Stimulated activated effector memory CD8-positive, alpha-beta T cell treated with anti-CD3 and anti-CD28 coated beads, Interleukin-12 subunit alpha, Interleukin-12 subunit beta, amount 100 ng/mL, for 72 hours (primary cell): ENCODE measurements around the gene GUCA2B.

Experiments
- ATAC-seq: fragments of 150-1000 bp; cut with Tn5 transposase; 2 replicates; pipeline ENCODE4 v1.10.0; 2021
- DNase-seq, 2 donors: peaks; one replicate each; pipeline ENCODE4 v3.0.0; 2021 to 2022; ENCODE audit warnings: low spot score in 2 of 2
- H3K27ac Mint-ChIP-seq: one replicate; pipeline ENCODE4 v1.8.0; 2022; ENCODE audit warnings: mild to moderate bottlenecking, mixed read lengths
- H3K36me3 Mint-ChIP-seq: one replicate; pipeline ENCODE4 v1.8.0; 2022; ENCODE audit warnings: mild to moderate bottlenecking, mixed read lengths
- H3K4me1 Mint-ChIP-seq: one replicate; pipeline ENCODE4 v1.8.0; 2022; ENCODE audit warnings: mixed read lengths
- H3K4me3 Mint-ChIP-seq: one replicate; pipeline ENCODE4 v1.8.0; 2022; ENCODE audit warnings: mild to moderate bottlenecking, mixed read lengths
- H3K9me3 Mint-ChIP-seq: one replicate; pipeline ENCODE4 v1.8.0; 2022; ENCODE audit warnings: mixed read lengths

The GUCA2B gene

GRCh38 chr1:42136466-42136865, 16.7 kb upstream of the GUCA2B start:
- ATAC-seq, result no peak
- Mint-ChIP-seq H3K4me3 (no peak overlapping the region), H3K27ac (no peak overlapping the region), H3K36me3 (no peaks in the 10 kb centered on the region), H3K4me1 (no peaks in the 10 kb centered on the region), H3K9me3 (no peaks in the 10 kb centered on the region)
- DNase-seq, result no peak

- Mint-ChIP-seq H3K4me1 (no peaks in the 10 kb centered on the region), H3K36me3 (no peaks in the 10 kb centered on the region), H3K9me3 (no peaks in the 10 kb centered on the region), H3K27ac (no peak overlapping the region), H3K4me3 (no peak overlapping the region)
- ATAC-seq, result no peak
- DNase-seq, result peak in 1 of 2 donors; percentile 32
These were observed 15.4 kb upstream of the GUCA2B start for GRCh38 chr1:42137766-42138165.

- no peaks in the 10 kb centered on the region for H3K9me3 Mint-ChIP-seq
- H3K4me3 Mint-ChIP-seq, result no peak overlapping the region
- H3K36me3 Mint-ChIP-seq, result no peaks in the 10 kb centered on the region
- ATAC-seq, result no peak
- H3K4me1 Mint-ChIP-seq, result no peaks in the 10 kb centered on the region
- peak in 1 of 2 donors; percentile 36 for DNase-seq
- H3K27ac Mint-ChIP-seq, result no peak overlapping the region
These were observed 14.6 kb upstream of the GUCA2B start for GRCh38 chr1:42138586-42138985.

- DNase-seq (no peak), ATAC-seq (no peak)
- H3K27ac Mint-ChIP-seq, result no peak overlapping the region
- H3K4me1 Mint-ChIP-seq, result no peaks in the 10 kb centered on the region
- no peaks in the 10 kb centered on the region for H3K9me3 Mint-ChIP-seq
- H3K4me3 Mint-ChIP-seq, result no peak overlapping the region
- no peaks in the 10 kb centered on the region for H3K36me3 Mint-ChIP-seq
These were observed 13.8 kb upstream of the GUCA2B start for GRCh38 chr1:42139444-42139843.

- ATAC-seq, result no peak
- Mint-ChIP-seq H3K27ac (no peak overlapping the region), H3K9me3 (no peaks in the 10 kb centered on the region), H3K4me1 (no peaks in the 10 kb centered on the region), H3K4me3 (no peak overlapping the region), H3K36me3 (no peaks in the 10 kb centered on the region)
- no peak for DNase-seq
These were observed 13.0 kb upstream of the GUCA2B start for GRCh38 chr1:42140191-42140590.

GRCh38 chr1:42141978-42142377, 11.2 kb upstream of the GUCA2B start:
- H3K4me3 Mint-ChIP-seq, result no peak overlapping the region
- H3K4me1 Mint-ChIP-seq, result no peaks in the 10 kb centered on the region
- DNase-seq (no peak), ATAC-seq (no peak)
- H3K36me3 Mint-ChIP-seq, result no peaks in the 10 kb centered on the region
- H3K9me3 Mint-ChIP-seq, result no peaks in the 10 kb centered on the region
- H3K27ac Mint-ChIP-seq, result no peak overlapping the region

GRCh38 chr1:42142894-42143675, 10.1 kb upstream of the GUCA2B start:
- no peak for DNase-seq
- H3K36me3 Mint-ChIP-seq, result no peaks in the 10 kb centered on the region
- no peaks in the 10 kb centered on the region for H3K4me1 Mint-ChIP-seq
- peak; percentile 31 for ATAC-seq
- no peaks in the 10 kb centered on the region for H3K9me3 Mint-ChIP-seq
- H3K27ac Mint-ChIP-seq, result no peak overlapping the region
- no peak overlapping the region for H3K4me3 Mint-ChIP-seq

- ATAC-seq (no peak), DNase-seq (no peak)
- no peaks in the 10 kb centered on the region for H3K9me3 Mint-ChIP-seq
- H3K4me1 Mint-ChIP-seq, result no peaks in the 10 kb centered on the region
- H3K27ac Mint-ChIP-seq, result no peak overlapping the region
- no peak overlapping the region for H3K4me3 Mint-ChIP-seq
- no peaks in the 10 kb centered on the region for H3K36me3 Mint-ChIP-seq
These were observed 9.1 kb upstream of the GUCA2B start for GRCh38 chr1:42143896-42144710.

GRCh38 chr1:42144711-42145388, 8.4 kb upstream of the GUCA2B start:
- Mint-ChIP-seq H3K36me3 (no peaks in the 10 kb centered on the region), H3K4me3 (no peak overlapping the region), H3K9me3 (no peaks in the 10 kb centered on the region), H3K4me1 (no peaks in the 10 kb centered on the region), H3K27ac (no peak overlapping the region)
- no peak for DNase-seq
- ATAC-seq, result no peak

- H3K27ac Mint-ChIP-seq, result no peak overlapping the region
- DNase-seq, result no peak
- no peak for ATAC-seq
- H3K9me3 Mint-ChIP-seq, result no peaks in the 10 kb centered on the region
- H3K4me3 Mint-ChIP-seq, result no peak overlapping the region
- H3K4me1 Mint-ChIP-seq, result no peaks in the 10 kb centered on the region
- H3K36me3 Mint-ChIP-seq, result no peaks in the 10 kb centered on the region
These were observed 7.9 kb upstream of the GUCA2B start for GRCh38 chr1:42145389-42145716.

- Mint-ChIP-seq H3K4me3 (no peak overlapping the region), H3K9me3 (no peaks in the 10 kb centered on the region), H3K36me3 (no peaks in the 10 kb centered on the region), H3K27ac (no peak overlapping the region), H3K4me1 (no peaks in the 10 kb centered on the region)
- DNase-seq (no peak), ATAC-seq (no peak)
These were observed 7.2 kb upstream of the GUCA2B start for GRCh38 chr1:42145764-42146625.

- H3K27ac Mint-ChIP-seq, result no peak overlapping the region
- no peak overlapping the region for H3K4me3 Mint-ChIP-seq
- peak; percentile 52 to 83 for DNase-seq
- H3K36me3 Mint-ChIP-seq, result no peaks in the 10 kb centered on the region
- ATAC-seq, result peak; percentile 60
- H3K9me3 Mint-ChIP-seq, result no peaks in the 10 kb centered on the region
- H3K4me1 Mint-ChIP-seq, result no peaks in the 10 kb centered on the region
These were observed 6.4 kb upstream of the GUCA2B start for GRCh38 chr1:42146626-42147320.

- H3K9me3 Mint-ChIP-seq, result no peaks in the 10 kb centered on the region
- ATAC-seq, result no peak
- H3K36me3 Mint-ChIP-seq, result no peaks in the 10 kb centered on the region
- DNase-seq, result no peak
- H3K4me1 Mint-ChIP-seq, result no peaks in the 10 kb centered on the region
- H3K27ac Mint-ChIP-seq, result no peak overlapping the region
- H3K4me3 Mint-ChIP-seq, result no peak overlapping the region
These were observed 5.0 kb upstream of the GUCA2B start for GRCh38 chr1:42148166-42148565.

- DNase-seq (no peak), ATAC-seq (no peak)
- Mint-ChIP-seq H3K36me3 (no peaks in the 10 kb centered on the region), H3K4me3 (no peak overlapping the region), H3K9me3 (no peaks in the 10 kb centered on the region), H3K27ac (no peak overlapping the region), H3K4me1 (no peaks in the 10 kb centered on the region)
These were observed 2.6 kb upstream of the GUCA2B start for GRCh38 chr1:42150651-42151050.
